Ishikawa (cell line): ENCODE results near the gene MOV10.

ENCODE experiments used
- EP300 ChIP-seq: IDR thresholded peaks from 2 replicates; pipeline ENCODE4 v1.6.1; 2012; ENCODE audit warnings: borderline replicate concordance
- MAX ChIP-seq: IDR thresholded peaks from 2 replicates; pipeline ENCODE4 v1.6.1; 2012
- YY1 ChIP-seq: IDR thresholded peaks from 2 replicates; pipeline ENCODE4 v1.6.1; 2012; ENCODE audit warnings: low read depth

- no peak for TF ChIP-seq EP300
- no peak for TF ChIP-seq YY1
- no peak for TF ChIP-seq MAX
These were observed 13.5 kb downstream of the MOV10 start for GRCh38 chr1:112687785-112688496.
